K562 (cell line): ENCODE results near the gene ANKDD1A. TPM values are rescaled to one million over a fixed set of nuclear protein-coding genes. Genes with fewer than 3 reads are reported as not detected.

Source experiments
- CHD7 ChIP-seq: fragments of 200-600 bp; sonication (generic); IDR thresholded peaks from one replicate; pipeline ENCODE4 v1.6.1; 2012; ENCODE audit warnings: mild to moderate bottlenecking, low read depth, low read length, inconsistent platforms
- polyA plus RNA-seq, 8 experiments: library from polyadenylated mRNA; depleted of rRNA in 4 of 8; stranded (reverse) in 5 of 8; unstranded in 3 of 8; fragments of >200 nt; fragmentation: Nextera tagmentation in 2 of 8; fragmentation: Illumina TruSeq in 1 of 8; extraction: Ambion mirVana in 2 of 8; extraction: Trizol in 1 of 8; gene quantifications; 2 replicates each; pipeline versions ENCODE4 v1.2.1 to v1.2.3, GENCODE V29; 2011 to 2014; ENCODE audit warnings: inconsistent platforms in 1 of 8, missing spikeins in 1 of 8
- total RNA-seq, 7 experiments: library from RNA; depleted of rRNA in 6 of 7; stranded (reverse); fragments of >200 nt in 6 of 7; fragmentation: Illumina TruSeq in 2 of 7; extraction: Trizol in 2 of 7; gene quantifications; 2 replicates each; pipeline versions ENCODE4 v1.2.1 to v1.2.3, GENCODE V29; 2011 to 2021; ENCODE audit warnings: low replicate concordance in 1 of 7

ANKDD1A gene
- total and polyA plus RNA-seq, 9 of the 15 experiments (the other 6 are each of a cell fraction or from before 2014, with no cell fraction given) = 0.08 to 0.80 (median 0.43) TPM

- no peak for TF ChIP-seq CHD7
Observed at GRCh38 chr15:64878705-64879104, 33.0 kb upstream of the ANKDD1A start (continued).
